GM03348 (cell line): Measurements from ENCODE around the gene KCNK3.

Source experiments
- DNase-seq: peaks from one replicate; pipeline ENCODE4 v3.0.0; 2012; ENCODE audit warnings: low spot score

Gene KCNK3

DNA sequence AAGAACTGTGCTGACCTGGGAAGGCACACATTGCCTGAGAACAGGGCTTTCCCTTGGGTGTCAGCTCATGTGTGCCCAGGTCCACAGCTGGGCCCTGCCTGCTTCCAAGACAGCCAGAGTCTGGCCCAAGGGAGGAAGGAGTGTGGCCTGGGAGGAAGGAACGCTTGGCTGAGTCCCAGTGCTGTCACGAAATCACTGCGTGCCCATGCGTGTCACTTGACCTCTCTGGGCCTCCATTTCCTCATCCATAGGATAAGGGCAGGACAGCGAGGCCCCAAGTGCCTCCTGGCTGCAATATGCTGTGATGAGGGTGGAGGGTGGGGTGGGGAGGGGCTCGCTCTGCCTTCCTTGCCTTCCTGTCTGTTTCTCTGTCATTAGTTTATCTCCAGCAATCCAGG lies 642 bp upstream of the KCNK3 start:
- no peak for DNase-seq

DNA sequence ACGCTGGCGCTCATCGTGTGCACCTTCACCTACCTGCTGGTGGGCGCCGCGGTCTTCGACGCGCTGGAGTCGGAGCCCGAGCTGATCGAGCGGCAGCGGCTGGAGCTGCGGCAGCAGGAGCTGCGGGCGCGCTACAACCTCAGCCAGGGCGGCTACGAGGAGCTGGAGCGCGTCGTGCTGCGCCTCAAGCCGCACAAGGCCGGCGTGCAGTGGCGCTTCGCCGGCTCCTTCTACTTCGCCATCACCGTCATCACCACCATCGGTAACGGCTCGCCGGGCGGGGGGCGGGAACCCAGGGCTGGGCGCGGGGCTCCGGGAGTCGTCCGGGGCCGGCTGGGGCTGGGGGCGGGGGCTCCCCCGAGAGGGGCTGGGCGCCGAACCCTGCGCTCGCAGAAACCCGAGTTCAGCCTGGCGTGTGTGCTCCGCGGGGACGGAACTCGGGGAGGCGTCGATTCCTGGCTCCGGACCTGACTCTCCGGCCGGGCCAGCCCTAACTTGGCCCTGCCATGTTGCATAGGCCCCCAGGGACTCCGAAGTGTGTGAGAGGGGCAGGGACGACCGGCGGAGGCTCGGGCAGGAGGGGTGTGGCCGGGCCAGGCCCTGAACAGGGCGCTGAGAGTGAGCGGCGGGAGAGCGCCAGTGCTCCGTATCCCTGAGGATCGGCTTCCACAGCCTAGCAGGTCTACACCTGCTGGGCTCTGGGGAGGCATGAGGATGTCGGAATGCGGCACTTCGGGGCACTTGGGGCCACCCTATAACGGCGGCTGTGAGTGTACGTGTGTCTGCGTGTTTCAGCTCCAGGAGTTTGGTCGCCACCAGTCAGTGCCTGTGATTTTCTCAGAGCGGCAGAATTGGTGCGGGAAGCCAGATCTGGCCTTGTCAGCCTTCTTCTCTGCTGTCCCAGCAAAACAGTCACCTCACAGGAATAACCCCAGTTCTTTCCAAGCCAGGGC lies 651 bp downstream of the KCNK3 start:
- peak; percentile 27 for DNase-seq

- no peak for DNase-seq
Observed at GRCh38 chr2:26694001-26694400, 1.5 kb downstream of the KCNK3 start.

GRCh38 chr2:26696351-26696816 lies 3.9 kb downstream of the KCNK3 start:
- peak; percentile 69 for DNase-seq

GRCh38 chr2:26697425-26697824 lies 4.9 kb downstream of the KCNK3 start:
- DNase-seq = no peak

- DNase-seq = no peak
Observed at GRCh38 chr2:26699295-26699694, 6.8 kb downstream of the KCNK3 start.

DNA sequence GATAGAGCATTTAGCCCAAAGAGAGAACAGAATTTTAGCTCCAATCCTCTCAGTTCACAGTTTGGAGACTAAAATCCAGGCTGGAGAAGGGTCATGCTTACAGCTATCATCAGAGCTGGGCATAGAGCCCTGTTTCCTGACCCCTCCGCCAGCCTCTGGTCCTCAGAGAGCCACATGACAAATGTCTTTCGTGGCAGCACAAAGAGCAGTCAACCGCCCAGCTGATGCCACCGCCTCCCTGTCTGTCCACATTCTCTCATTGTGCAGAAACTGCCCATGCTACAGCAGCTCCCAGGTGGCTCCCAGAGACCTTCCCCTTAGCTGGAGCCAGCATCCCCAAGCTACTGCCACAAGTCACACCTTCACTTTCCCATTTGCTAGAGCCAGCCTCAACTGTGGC lies 7.6 kb downstream of the KCNK3 start:
- no peak for DNase-seq

- DNase-seq = no peak
Observed at GRCh38 chr2:26701596-26701995, 9.1 kb downstream of the KCNK3 start.

- DNase-seq = no peak
Observed at GRCh38 chr2:26702025-26702424, 9.5 kb downstream of the KCNK3 start.

GRCh38 chr2:26704441-26704977 lies 12.0 kb downstream of the KCNK3 start:
- peak; percentile 86 for DNase-seq

DNA sequence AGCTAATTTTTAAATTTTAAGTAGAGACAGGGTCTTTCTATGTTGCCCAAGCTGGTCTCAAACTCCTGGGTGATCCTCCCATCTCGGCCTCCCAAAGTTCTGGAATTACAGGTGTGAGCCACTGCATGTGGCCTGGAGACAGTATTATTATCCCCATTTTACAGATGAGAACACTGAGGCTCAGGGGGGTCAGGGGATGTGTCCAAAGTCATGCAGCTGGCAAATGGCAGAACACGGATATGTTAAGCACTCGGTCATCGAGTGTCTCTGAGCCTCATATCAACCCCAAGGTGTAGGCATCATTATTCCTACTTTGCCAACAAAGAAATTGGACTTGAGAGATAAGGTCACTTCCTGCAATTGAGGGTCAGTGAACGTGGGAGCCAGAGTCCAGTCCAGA lies 12.6 kb downstream of the KCNK3 start:
- no peak for DNase-seq

DNA sequence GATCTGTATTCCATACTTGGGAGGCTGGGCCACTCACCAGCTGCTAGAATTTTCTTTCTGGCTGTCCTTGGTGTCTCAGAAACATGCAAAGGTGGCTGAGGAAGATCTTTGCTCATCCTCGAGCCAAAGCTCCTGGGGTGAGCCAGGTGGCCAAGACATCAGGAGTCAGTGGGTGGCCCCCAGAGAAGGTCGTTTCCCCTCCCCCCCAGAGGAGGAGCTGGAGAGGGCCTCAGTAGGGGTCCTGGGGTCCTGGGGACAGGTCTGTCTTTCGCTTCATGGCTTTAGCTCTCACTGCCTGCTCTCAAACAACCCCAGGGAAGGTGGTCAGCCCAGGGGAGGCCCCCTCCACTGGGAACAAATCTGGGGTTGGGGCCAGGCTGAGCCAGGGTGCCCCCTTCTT lies 13.6 kb downstream of the KCNK3 start:
- no peak for DNase-seq

- DNase-seq = no peak
Observed at GRCh38 chr2:26706616-26707473, 14.3 kb downstream of the KCNK3 start.

- no peak for DNase-seq
Observed at GRCh38 chr2:26707747-26708146, 15.2 kb downstream of the KCNK3 start.

GRCh38 chr2:26708457-26708856 lies 15.9 kb downstream of the KCNK3 start:
- DNase-seq = no peak

GRCh38 chr2:26709323-26710110 lies 17.0 kb downstream of the KCNK3 start:
- DNase-seq = no peak

DNA sequence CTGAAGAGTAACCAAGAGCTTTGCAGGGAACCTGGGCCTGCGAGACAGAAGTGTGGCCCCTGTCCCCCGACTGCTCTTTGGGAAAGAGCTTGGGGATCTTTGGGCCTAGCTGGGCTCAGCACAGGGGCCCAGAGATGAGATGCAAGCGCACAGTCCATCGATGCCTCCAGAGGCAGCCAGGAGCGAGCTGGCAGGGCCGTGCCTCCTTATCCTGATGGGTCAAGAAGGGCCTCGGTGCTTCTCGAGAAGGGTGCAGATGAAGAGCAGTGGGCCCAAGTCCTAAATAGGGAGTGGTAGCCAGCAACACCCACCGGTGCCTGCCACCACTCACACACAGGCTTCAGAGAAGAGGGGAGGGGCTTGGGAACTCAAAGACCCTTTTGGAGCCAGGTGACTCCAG lies 17.6 kb downstream of the KCNK3 start:
- DNase-seq = no peak

DNA sequence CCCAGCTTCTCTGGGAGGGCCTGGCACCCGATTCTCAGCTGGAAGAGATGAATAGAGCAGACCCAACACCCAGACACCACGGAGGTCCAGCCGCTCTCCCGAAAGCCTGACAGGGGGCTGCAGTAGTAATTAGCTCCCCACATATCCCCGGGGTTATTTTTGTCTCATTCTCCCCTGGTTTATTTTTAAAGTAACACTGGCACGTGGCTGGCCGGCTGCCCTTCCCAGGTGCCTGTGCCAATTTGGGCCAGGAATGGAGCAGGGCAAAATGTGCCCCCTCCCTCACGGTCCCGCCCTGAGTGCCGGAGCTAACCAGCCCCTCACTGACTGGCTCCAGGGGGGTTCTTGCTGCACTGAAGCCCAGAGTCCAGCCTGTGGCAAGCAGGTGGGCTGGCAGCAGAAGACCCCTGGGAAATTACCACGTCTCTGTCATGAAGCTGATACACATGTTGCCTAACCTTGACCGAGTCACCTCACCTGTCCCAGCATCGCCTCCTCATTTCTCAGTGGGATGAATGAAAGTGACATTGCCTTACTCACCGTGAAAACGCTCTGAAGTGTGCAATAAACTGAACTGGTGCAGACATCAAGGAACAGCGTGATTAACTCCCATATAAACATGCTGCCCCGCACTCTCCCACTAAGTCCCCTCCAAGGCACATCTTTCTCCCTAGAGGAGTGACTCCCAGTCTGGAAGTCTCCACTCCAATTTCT lies 18.4 kb downstream of the KCNK3 start:
- DNase-seq = no peak

DNA sequence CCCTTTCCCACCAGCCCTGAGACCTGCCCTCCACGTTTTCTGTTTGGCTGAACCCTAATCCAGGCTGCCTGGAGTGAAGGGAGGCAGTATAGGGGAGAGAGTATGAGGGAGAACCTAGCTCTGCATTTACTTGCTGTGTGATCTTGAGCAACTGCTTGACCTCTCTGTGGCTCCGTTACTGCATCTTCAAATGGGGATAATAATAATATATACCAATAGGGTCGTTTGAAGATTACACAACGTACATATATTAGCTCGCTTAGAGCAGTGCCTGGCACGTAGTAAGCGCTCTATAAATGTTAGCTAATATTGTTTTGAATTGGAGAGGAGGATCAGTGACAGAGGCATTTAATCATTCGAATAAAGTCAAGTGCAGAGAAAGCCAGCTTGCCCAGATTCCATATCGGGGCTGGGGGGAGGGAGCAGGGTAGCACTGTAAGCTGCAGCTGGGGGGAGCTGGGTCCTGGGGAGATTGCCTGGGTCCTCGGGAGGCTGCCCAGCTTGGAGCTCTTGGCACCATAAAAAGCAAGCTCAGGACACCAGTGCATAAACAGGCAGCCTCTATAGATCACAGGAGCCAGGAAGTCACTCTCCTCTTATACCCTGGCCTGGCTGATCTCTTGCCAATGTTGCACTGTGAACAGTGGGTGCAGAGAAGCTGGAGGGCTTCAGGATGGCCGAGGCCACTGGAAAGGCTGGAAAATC lies 19.1 kb downstream of the KCNK3 start:
- no peak for DNase-seq
